HCT116 (cell line): ENCODE measurements around the gene CDK14. TPM values are rescaled to one million over a fixed set of nuclear protein-coding genes. Genes with fewer than 3 reads are reported as not detected.

Source experiments
- ATAC-seq: fragments of 200-7000 bp; cut with Tn5 transposase; 2 replicates; pipeline ENCODE4 v1.9.1; 2020; ENCODE audit warnings: mild to moderate bottlenecking, moderate library complexity
- BruUV-seq: library from RNA; stranded (reverse); fragments of 400-500 nt; replicated peaks from 2 replicates; lab custom pipeline; 2021; lab: Mats Ljungman, UMichigan
- CTCF ChIA-PET: fragments of 300-600 bp; sonication (Branson Sonifier 250); formaldehyde crosslinking; loops from one replicate; lab custom pipeline; 2021; ENCODE audit warnings: antibody characterized with exemption; lab: Charles Lee
- POLR2A ChIA-PET: fragments of 300-600, 350-600 bp; sonication (Branson Sonifier 250); formaldehyde crosslinking; loops from one replicate; lab custom pipeline; 2021; ENCODE audit warnings: antibody characterized with exemption; lab: Charles Lee
- RAD21 ChIA-PET, 2 experiments: fragments of 300-600 bp; sonication (Branson Sonifier 250); formaldehyde crosslinking; loops; one replicate each; lab custom pipeline; 2023; ENCODE audit warnings: low total read pairs in 2 of 2; ENCODE audit not compliant: uncharacterized antibody in 2 of 2, unreplicated experiment in 2 of 2, low non-redundant PET in 1 of 2; lab: Charles Lee
- DNase-seq: peaks from one replicate; pipeline ENCODE4 v3.0.0-alpha.2; 2010; ENCODE audit warnings: low read depth, low spot score
- H2AFZ ChIP-seq: fragments of 200-600 bp; shearing (Covaris generic), sonication (generic); 2 replicates; pipeline ENCODE4 v1.6.1; 2017; ENCODE audit warnings: low read depth, mixed run types, mixed read lengths, antibody characterized with exemption, low read length; ENCODE audit not compliant: poor library complexity, severe bottlenecking
- H3K27ac ChIP-seq: 2 replicates; pipeline ENCODE4 v1.5.1; 2012; ENCODE audit warnings: low read depth, low read length
- H3K27me3 ChIP-seq: fragments of 200-600 bp; sonication (generic); 2 replicates; pipeline ENCODE4 v1.6.1; 2016; ENCODE audit warnings: mixed run types, low read length, mixed read lengths; ENCODE audit not compliant: insufficient read depth
- H3K36me3 ChIP-seq, 2 experiments: fragments of 200-500 bp in 1 of 2; fragments of 200-600 bp in 1 of 2; sonication (Bioruptor generic) in 1 of 2; sonication (generic) in 1 of 2; 2 replicates each; pipeline versions ENCODE4 v1.5.1 to v1.6.1; 2014 to 2016; ENCODE audit warnings: low read length in 2 of 2, inconsistent platforms in 1 of 2, mixed read lengths in 1 of 2, mixed run types in 1 of 2; ENCODE audit not compliant: insufficient read depth in 2 of 2, control insufficient read depth in 1 of 2
- H3K4me1 ChIP-seq, 2 experiments: fragments of 200-600 bp in 1 of 2; sonication (generic) in 1 of 2; 2 replicates each; pipeline versions ENCODE4 v1.5.1 to v1.6.1; 2012 to 2017; ENCODE audit warnings: low read length in 2 of 2, inconsistent platforms in 1 of 2, mild to moderate bottlenecking in 1 of 2, mixed read lengths in 1 of 2, mixed run types in 1 of 2, moderate library complexity in 1 of 2; ENCODE audit not compliant: insufficient read depth in 2 of 2, control insufficient read depth in 1 of 2
- H3K4me2 ChIP-seq: fragments of 200-600 bp; sonication (generic); 2 replicates; pipeline ENCODE4 v1.6.1; 2017; ENCODE audit warnings: mixed run types, low read length, mixed read lengths
- H3K4me3 ChIP-seq, 2 experiments: fragments of 200-600 bp in 1 of 2; sonication (generic) in 1 of 2; replicated peaks in 1 of 2; 2 replicates each; pipeline ENCODE4 v1.5.1; 2011 to 2016; ENCODE audit warnings: low read length in 2 of 2, control low read depth in 1 of 2, low read depth in 1 of 2, mild to moderate bottlenecking in 1 of 2, mixed read lengths in 1 of 2, mixed run types in 1 of 2
- H3K79me2 ChIP-seq: fragments of 200-600 bp; sonication (generic); 2 replicates; pipeline ENCODE4 v1.6.1; 2017; ENCODE audit warnings: mild to moderate bottlenecking, mixed run types, low read length, moderate library complexity, mixed read lengths; ENCODE audit not compliant: insufficient read depth
- H3K9ac ChIP-seq: fragments of 200-600 bp; sonication (generic); 2 replicates; pipeline ENCODE4 v1.6.1; 2016; ENCODE audit warnings: low read length, mixed read lengths
- H3K9me2 ChIP-seq: fragments of 200-600 bp; sonication (generic), shearing (Covaris generic); 2 replicates; pipeline ENCODE4 v1.6.1; 2017; ENCODE audit warnings: mixed run types, mild to moderate bottlenecking, moderate library complexity; ENCODE audit not compliant: insufficient read depth
- H3K9me3 ChIP-seq, 2 experiments: fragments of 200-500 bp in 1 of 2; fragments of 200-600 bp in 1 of 2; sonication (Bioruptor generic) in 1 of 2; sonication (generic) in 1 of 2; 2 replicates each; pipeline ENCODE4 v1.6.1; 2014 to 2017; ENCODE audit warnings: low read length in 2 of 2, mixed read lengths in 2 of 2, inconsistent platforms in 1 of 2, low read depth in 1 of 2, mild to moderate bottlenecking in 1 of 2, mixed run types in 1 of 2, moderate library complexity in 1 of 2; ENCODE audit not compliant: control insufficient read depth in 1 of 2, insufficient read depth in 1 of 2
- H4K20me1 ChIP-seq: fragments of 200-600 bp; sonication (generic), shearing (Covaris generic); 2 replicates; pipeline ENCODE4 v1.6.1; 2017; ENCODE audit warnings: mixed run types, mild to moderate bottlenecking, moderate library complexity; ENCODE audit not compliant: insufficient read depth
- CEBPB ChIP-seq: IDR thresholded peaks from 2 replicates; pipeline ENCODE4 v1.6.1; 2012; ENCODE audit warnings: low read depth
- SIN3A ChIP-seq: IDR thresholded peaks from 2 replicates; pipeline ENCODE4 v1.6.1; 2012; ENCODE audit warnings: low read depth
- SP1 ChIP-seq: IDR thresholded peaks from 2 replicates; pipeline ENCODE4 v1.6.1; 2012; ENCODE audit warnings: low read depth
- SRF ChIP-seq: IDR thresholded peaks from 2 replicates; pipeline ENCODE4 v1.6.1; 2012; ENCODE audit warnings: low read depth
- ZNF274 ChIP-seq: fragments of 200-500 bp; sonication (Bioruptor generic); IDR thresholded peaks from 2 replicates; pipeline ENCODE4 v1.6.1; 2014; ENCODE audit warnings: mild to moderate bottlenecking, low read depth, low read length, inconsistent platforms
- intact Hi-C: fragments of 100-400 bp; cut with micrococcal nuclease; formaldehyde crosslinking; loops from 2 replicates; pipeline ENCODE4 v1.10.0; 2022
- total RNA-seq: library from RNA; stranded (reverse); gene quantifications from one replicate; pipeline ENCODE4 v1.2.1, GENCODE V29; 2021; ENCODE audit not compliant: unreplicated experiment
- TF ChIP-seq, protein P1 (sequence below): IDR thresholded peaks from 2 replicates; pipeline ENCODE4 v1.6.1; 2012; ENCODE audit warnings: low read depth
- TF ChIP-seq, protein P2 (sequence below), 3 experiments: fragments of 200-600 bp in 1 of 3; sonication (generic) in 1 of 3; IDR thresholded peaks in 2 of 3; conservative IDR thresholded peaks in 1 of 3; 2 replicates each; pipeline ENCODE4 v1.5.1; 2012 to 2017; ENCODE audit warnings: low read depth in 2 of 3, low read length in 2 of 3, antibody characterized with exemption in 1 of 3, borderline replicate concordance in 1 of 3, control low read depth in 1 of 3, mild to moderate bottlenecking in 1 of 3, mixed read lengths in 1 of 3, mixed run types in 1 of 3, moderate library complexity in 1 of 3; ENCODE audit not compliant: insufficient read depth in 1 of 3

The CDK14 gene
- total RNA-seq, 1 experiment from 2014 or later = 10.2 TPM

DNA sequence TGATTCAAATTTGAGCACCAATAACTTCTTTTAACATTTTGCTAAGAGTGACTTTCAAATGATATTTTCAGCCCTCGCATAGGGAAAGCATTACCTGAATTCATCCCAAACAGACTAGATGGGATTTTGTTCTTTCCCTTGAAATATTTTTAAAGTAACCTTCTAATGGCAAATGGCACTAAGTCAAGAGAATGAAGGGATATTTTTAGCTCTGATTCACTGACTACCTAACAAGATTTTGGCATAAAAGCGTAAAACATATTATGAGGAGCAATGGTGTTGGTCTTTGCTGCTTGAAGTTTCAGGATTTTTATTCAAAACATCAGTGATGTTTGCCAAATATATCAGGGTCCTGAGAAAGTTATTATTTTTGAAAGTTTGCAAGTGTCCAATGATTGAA is 290.3 kb downstream of the CDK14 start (continued):
- TF ChIP-seq, protein P1, sequence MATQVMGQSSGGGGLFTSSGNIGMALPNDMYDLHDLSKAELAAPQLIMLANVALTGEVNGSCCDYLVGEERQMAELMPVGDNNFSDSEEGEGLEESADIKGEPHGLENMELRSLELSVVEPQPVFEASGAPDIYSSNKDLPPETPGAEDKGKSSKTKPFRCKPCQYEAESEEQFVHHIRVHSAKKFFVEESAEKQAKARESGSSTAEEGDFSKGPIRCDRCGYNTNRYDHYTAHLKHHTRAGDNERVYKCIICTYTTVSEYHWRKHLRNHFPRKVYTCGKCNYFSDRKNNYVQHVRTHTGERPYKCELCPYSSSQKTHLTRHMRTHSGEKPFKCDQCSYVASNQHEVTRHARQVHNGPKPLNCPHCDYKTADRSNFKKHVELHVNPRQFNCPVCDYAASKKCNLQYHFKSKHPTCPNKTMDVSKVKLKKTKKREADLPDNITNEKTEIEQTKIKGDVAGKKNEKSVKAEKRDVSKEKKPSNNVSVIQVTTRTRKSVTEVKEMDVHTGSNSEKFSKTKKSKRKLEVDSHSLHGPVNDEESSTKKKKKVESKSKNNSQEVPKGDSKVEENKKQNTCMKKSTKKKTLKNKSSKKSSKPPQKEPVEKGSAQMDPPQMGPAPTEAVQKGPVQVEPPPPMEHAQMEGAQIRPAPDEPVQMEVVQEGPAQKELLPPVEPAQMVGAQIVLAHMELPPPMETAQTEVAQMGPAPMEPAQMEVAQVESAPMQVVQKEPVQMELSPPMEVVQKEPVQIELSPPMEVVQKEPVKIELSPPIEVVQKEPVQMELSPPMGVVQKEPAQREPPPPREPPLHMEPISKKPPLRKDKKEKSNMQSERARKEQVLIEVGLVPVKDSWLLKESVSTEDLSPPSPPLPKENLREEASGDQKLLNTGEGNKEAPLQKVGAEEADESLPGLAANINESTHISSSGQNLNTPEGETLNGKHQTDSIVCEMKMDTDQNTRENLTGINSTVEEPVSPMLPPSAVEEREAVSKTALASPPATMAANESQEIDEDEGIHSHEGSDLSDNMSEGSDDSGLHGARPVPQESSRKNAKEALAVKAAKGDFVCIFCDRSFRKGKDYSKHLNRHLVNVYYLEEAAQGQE = no peak
- TF ChIP-seq CEBPB = no peak
- TF ChIP-seq SIN3A = no peak
- TF ChIP-seq, protein P2, sequence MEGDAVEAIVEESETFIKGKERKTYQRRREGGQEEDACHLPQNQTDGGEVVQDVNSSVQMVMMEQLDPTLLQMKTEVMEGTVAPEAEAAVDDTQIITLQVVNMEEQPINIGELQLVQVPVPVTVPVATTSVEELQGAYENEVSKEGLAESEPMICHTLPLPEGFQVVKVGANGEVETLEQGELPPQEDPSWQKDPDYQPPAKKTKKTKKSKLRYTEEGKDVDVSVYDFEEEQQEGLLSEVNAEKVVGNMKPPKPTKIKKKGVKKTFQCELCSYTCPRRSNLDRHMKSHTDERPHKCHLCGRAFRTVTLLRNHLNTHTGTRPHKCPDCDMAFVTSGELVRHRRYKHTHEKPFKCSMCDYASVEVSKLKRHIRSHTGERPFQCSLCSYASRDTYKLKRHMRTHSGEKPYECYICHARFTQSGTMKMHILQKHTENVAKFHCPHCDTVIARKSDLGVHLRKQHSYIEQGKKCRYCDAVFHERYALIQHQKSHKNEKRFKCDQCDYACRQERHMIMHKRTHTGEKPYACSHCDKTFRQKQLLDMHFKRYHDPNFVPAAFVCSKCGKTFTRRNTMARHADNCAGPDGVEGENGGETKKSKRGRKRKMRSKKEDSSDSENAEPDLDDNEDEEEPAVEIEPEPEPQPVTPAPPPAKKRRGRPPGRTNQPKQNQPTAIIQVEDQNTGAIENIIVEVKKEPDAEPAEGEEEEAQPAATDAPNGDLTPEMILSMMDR (IDR thresholded peaks at IDR 0.05 in 2 of 3, conservative IDR thresholded peaks at IDR 0.05 in 1 of 3; ENCODE audit: borderline replicate concordance in 1 of 3, insufficient read depth in 1 of 3, low read depth in 2 of 3, low read length in 2 of 3) = no peak

DNA sequence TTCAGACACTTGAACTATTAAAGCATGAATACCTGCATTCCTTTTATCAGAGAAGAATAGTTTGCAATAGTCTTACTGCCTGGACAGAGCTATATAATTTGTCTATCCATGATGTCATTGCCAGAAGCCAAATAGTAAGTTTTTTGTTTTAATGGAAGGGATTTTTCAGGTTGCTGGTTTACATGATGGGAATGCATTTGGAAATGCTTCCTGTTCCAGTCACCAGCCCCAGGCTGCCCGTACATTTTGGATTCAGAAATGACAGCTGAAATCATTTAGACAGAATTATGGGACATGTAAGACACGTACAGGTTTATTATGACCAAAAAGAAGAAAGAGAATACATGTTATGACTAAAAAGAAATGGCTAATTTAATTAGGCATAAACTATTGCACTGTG is 293.1 kb downstream of the CDK14 start:
- no TSS peak for BruUV-seq
- no peaks in the 10 kb centered on the region for H3K36me3 ChIP-seq
- CTCF ChIA-PET = no interaction called here
- TF ChIP-seq ZNF274 (no peak), SRF (no peak), SP1 (no peak)
- no peak overlapping the region for H3K27ac ChIP-seq
- H2AFZ ChIP-seq = no peak overlapping the region
- ATAC-seq (no peak), DNase-seq (no peak)
- intact Hi-C loops = no loop called here
- no peak overlapping the region for H3K9ac ChIP-seq
- H4K20me1 ChIP-seq = no peaks in the 10 kb centered on the region
- no peaks in the 10 kb centered on the region for H3K9me2 ChIP-seq
- H3K4me2 ChIP-seq = no peak overlapping the region
- no peaks in the 10 kb centered on the region for H3K27me3 ChIP-seq
- no peak overlapping the region for H3K4me3 ChIP-seq
- no peaks in the 10 kb centered on the region for H3K9me3 ChIP-seq
- POLR2A ChIA-PET = no interaction called here
- H3K4me1 ChIP-seq = no peaks in the 10 kb centered on the region
- H3K79me2 ChIP-seq = no peaks in the 10 kb centered on the region
- RAD21 ChIA-PET = no interaction called here
